Kidney tubule cell (primary cell): ENCODE results near the gene MANSC4.
"Not testable (repeated sequence)": the region's sequence is repeated elsewhere in the genome, so short reads cannot be mapped to it uniquely, and the experiment has no call there.

Source experiments
- DNase-seq: peaks from one replicate; pipeline ENCODE4 v3.0.0-alpha.2; 2018; ENCODE audit warnings: low spot score

The MANSC4 gene

GRCh38 chr12:27751386-27752047 is 28.5 kb downstream of the MANSC4 start:
- DNase-seq: peak; percentile 88

- DNase-seq: peak; percentile 58
Observed at GRCh38 chr12:27747111-27747820, 32.8 kb downstream of the MANSC4 start.

GRCh38 chr12:27745734-27746133 is 34.3 kb downstream of the MANSC4 start:
- not testable (repeated sequence) for DNase-seq

GRCh38 chr12:27743601-27744000 is 36.4 kb downstream of the MANSC4 start:
- no peak for DNase-seq

GRCh38 chr12:27734321-27734720 is 45.7 kb downstream of the MANSC4 start:
- DNase-seq: not testable (repeated sequence)

- no peak for DNase-seq
Observed at GRCh38 chr12:27733791-27734190, 46.2 kb downstream of the MANSC4 start.

GRCh38 chr12:27733052-27733656 is 46.9 kb downstream of the MANSC4 start:
- peak; percentile 41 for DNase-seq

- no peak for DNase-seq
Observed at GRCh38 chr12:27732281-27732680, 47.8 kb downstream of the MANSC4 start.

- no peak for DNase-seq
Observed at GRCh38 chr12:27730097-27730588, 49.9 kb downstream of the MANSC4 start.

- DNase-seq: no peak
Observed at GRCh38 chr12:27723212-27723611, 56.8 kb downstream of the MANSC4 start.
